K562 (cell line): ENCODE results near the gene ENKUR. TPM values are rescaled to one million over a fixed set of nuclear protein-coding genes. Genes with fewer than 3 reads are reported as not detected.

ENCODE experiments used
- CCNT2 ChIP-seq: IDR thresholded peaks from 2 replicates; pipeline ENCODE4 v1.6.1; 2011; ENCODE audit warnings: borderline replicate concordance, low read depth, mild to moderate bottlenecking, moderate library complexity, mixed read lengths, low read length; ENCODE audit not compliant: insufficient read length; ENCODE audit errors: extremely low read depth
- ELF2 ChIP-seq: fragments of 250-450 bp; sonication (Bioruptor Pico); IDR thresholded peaks from 2 replicates; pipeline ENCODE4 v1.5.0; 2021; ENCODE audit warnings: mild to moderate bottlenecking
- HEY1 ChIP-seq: fragments of 250-450 bp; sonication (Bioruptor Pico); IDR thresholded peaks from 2 replicates; pipeline ENCODE4 v1.5.0; 2020; ENCODE audit warnings: mild to moderate bottlenecking, moderate library complexity, borderline replicate concordance
- HMG20A ChIP-seq: fragments of 450-650 bp; formaldehyde crosslinking; conservative IDR thresholded peaks from 2 replicates; pipeline ENCODE4 v1.4.0; 2020; ENCODE audit warnings: mild to moderate bottlenecking, mixed read lengths
- KLF10 ChIP-seq: fragments of 250-450 bp; sonication (Bioruptor Pico); IDR thresholded peaks from 2 replicates; pipeline ENCODE4 v1.6.1; 2021; ENCODE audit warnings: matching md5 sums
- LCOR ChIP-seq: sonication (generic); formaldehyde crosslinking; IDR thresholded peaks from 2 replicates; pipeline ENCODE4 v1.8.0; 2022; ENCODE audit warnings: mild to moderate bottlenecking, missing genetic modification reagents
- LEF1 ChIP-seq: fragments of 450-650 bp; IDR thresholded peaks from 2 replicates; pipeline ENCODE4 v1.6.1; 2016; ENCODE audit warnings: mild to moderate bottlenecking
- MTF1 ChIP-seq: fragments of 250-450 bp; sonication (Bioruptor Pico); IDR thresholded peaks from 2 replicates; pipeline ENCODE4 v1.9.0; 2021; ENCODE audit warnings: moderate library complexity, mild to moderate bottlenecking, inconsistent platforms, borderline replicate concordance
- PHF21A ChIP-seq: fragments of 450-650 bp; IDR thresholded peaks from 2 replicates; pipeline ENCODE4 v1.6.1; 2017; ENCODE audit warnings: low read depth, borderline replicate concordance
- POLR3G ChIP-seq: IDR thresholded peaks from 2 replicates; pipeline ENCODE4 v1.6.1; 2011; ENCODE audit not compliant: insufficient read length, insufficient replicate concordance; ENCODE audit errors: extremely low read depth
- PRMT5 ChIP-seq: sonication (generic); formaldehyde crosslinking; IDR thresholded peaks from 2 replicates; pipeline ENCODE4 v1.5.0; 2020; ENCODE audit warnings: missing genetic modification reagents
- RUNX1 ChIP-seq: sonication (generic); IDR thresholded peaks from 2 replicates; pipeline ENCODE4 v1.6.1; 2016; ENCODE audit warnings: antibody characterized with exemption, low read depth
- SMAD1 ChIP-seq: fragments of 150-350 bp; IDR thresholded peaks from 2 replicates; pipeline ENCODE4 v1.6.1; 2014; ENCODE audit warnings: low read length, low read depth; ENCODE audit not compliant: partially characterized antibody
- SP1 ChIP-seq: sonication (generic); formaldehyde crosslinking; IDR thresholded peaks from 2 replicates; pipeline ENCODE4 v1.8.1; 2022; ENCODE audit warnings: mild to moderate bottlenecking, missing genetic modification reagents
- TEAD1 ChIP-seq, 2 experiments: fragments of 450-650 bp in 1 of 2; sonication (generic) in 1 of 2; formaldehyde crosslinking; IDR thresholded peaks; 2 replicates each; pipeline versions ENCODE4 v1.4.0 to v1.8.0; 2020 to 2022; ENCODE audit warnings: mild to moderate bottlenecking in 2 of 2, missing genetic modification reagents in 1 of 2
- XRCC5 ChIP-seq: fragments of 200-400 bp; formaldehyde crosslinking; IDR thresholded peaks from 2 replicates; pipeline ENCODE4 v1.6.1; 2017; ENCODE audit warnings: low read depth, mild to moderate bottlenecking, low read length
- ZNF408 ChIP-seq: fragments of 250-450 bp; sonication (Bioruptor Pico); IDR thresholded peaks from 2 replicates; pipeline ENCODE4 v1.4.0; 2020; ENCODE audit warnings: low read depth, mild to moderate bottlenecking, moderate library complexity
- ZNF695 ChIP-seq: fragments of 450-650 bp; formaldehyde crosslinking; IDR thresholded peaks from 2 replicates; pipeline ENCODE4 v1.4.0; 2020; ENCODE audit warnings: mild to moderate bottlenecking, moderate library complexity
- ZNF77 ChIP-seq: fragments of 250-450 bp; sonication (Bioruptor Pico); IDR thresholded peaks from 2 replicates; pipeline ENCODE4 v1.5.0; 2020
- ZNF79 ChIP-seq: fragments of 250-450 bp; sonication (Bioruptor Pico); IDR thresholded peaks from 2 replicates; pipeline ENCODE4 v1.4.0; 2020; ENCODE audit warnings: low read depth, mild to moderate bottlenecking, moderate library complexity
- polyA plus RNA-seq, 8 experiments: library from polyadenylated mRNA; depleted of rRNA in 4 of 8; stranded (reverse) in 5 of 8; unstranded in 3 of 8; fragments of >200 nt; fragmentation: Nextera tagmentation in 2 of 8; fragmentation: Illumina TruSeq in 1 of 8; extraction: Ambion mirVana in 2 of 8; extraction: Trizol in 1 of 8; gene quantifications; 2 replicates each; pipeline versions ENCODE4 v1.2.1 to v1.2.3, GENCODE V29; 2011 to 2014; ENCODE audit warnings: inconsistent platforms in 1 of 8, missing spikeins in 1 of 8
- total RNA-seq, 7 experiments: library from RNA; depleted of rRNA in 6 of 7; stranded (reverse); fragments of >200 nt in 6 of 7; fragmentation: Illumina TruSeq in 2 of 7; extraction: Trizol in 2 of 7; gene quantifications; 2 replicates each; pipeline versions ENCODE4 v1.2.1 to v1.2.3, GENCODE V29; 2011 to 2021; ENCODE audit warnings: low replicate concordance in 1 of 7
- TF ChIP-seq, protein P1 (sequence below): fragments of 250-450 bp; sonication (Bioruptor Pico); IDR thresholded peaks from 2 replicates; pipeline ENCODE4 v1.8.0; 2021; ENCODE audit warnings: mild to moderate bottlenecking, moderate library complexity
- TF ChIP-seq, protein P2 (sequence below): fragments of 450-650 bp; IDR thresholded peaks from 2 replicates; pipeline ENCODE4 v1.6.1; 2016; ENCODE audit warnings: missing biosample characterization, missing genetic modification characterization
- TF ChIP-seq, protein P3 (sequence below), 2 experiments: fragments of 200-800 bp in 1 of 2; sonication (Bioruptor generic) in 1 of 2; sonication (generic) in 1 of 2; formaldehyde crosslinking in 1 of 2; IDR thresholded peaks in 1 of 2; conservative IDR thresholded peaks in 1 of 2; 2 replicates each; pipeline versions ENCODE4 v1.5.0 to v1.6.1; 2016 to 2020; ENCODE audit warnings: missing compliant biosample characterization in 1 of 2, missing genetic modification characterization in 1 of 2, missing genetic modification reagents in 1 of 2
- TF ChIP-seq, protein P4 (sequence below): fragments of 250-450 bp; sonication (Bioruptor Pico); IDR thresholded peaks from 2 replicates; pipeline ENCODE4 v1.8.0; 2022; ENCODE audit warnings: moderate library complexity, mild to moderate bottlenecking, inconsistent platforms

The ENKUR gene
- total and polyA plus RNA-seq, 9 of the 15 experiments (the other 6 are each of a cell fraction or from before 2014, with no cell fraction given): 0.06 to 0.46 (median 0.20) TPM

DNA sequence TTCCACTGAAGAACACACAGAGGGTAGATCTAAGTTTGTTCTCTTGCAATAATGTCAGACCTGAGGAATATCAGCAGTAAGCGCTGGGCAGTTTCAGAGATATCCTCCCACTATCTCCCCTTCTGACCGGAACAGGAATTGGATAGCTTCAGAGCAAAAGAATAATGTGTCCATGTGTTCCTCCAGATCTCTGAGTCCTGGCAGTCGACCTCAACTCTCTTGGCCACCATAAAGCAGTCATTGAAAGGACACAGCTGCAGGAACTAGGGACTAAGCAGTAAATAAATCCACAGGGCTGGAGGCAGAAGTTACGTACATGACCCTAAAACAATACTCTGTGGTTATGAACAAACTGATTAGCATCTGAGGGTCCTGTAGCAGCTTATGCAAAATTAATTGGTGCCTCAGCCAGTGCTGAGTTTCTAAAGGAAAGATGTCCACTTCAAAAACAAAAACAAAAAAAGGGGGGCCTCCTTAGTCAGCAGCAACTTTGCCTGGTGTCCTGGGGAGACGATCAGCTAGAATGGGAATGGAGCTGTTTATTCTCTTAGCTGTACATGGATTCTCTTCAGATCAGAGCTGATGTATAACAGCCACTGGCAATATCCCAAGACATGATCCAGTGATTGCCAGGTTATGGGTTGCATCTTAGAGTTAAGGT is 57.1 kb downstream of the ENKUR start (continued):
- TF ChIP-seq, protein P1, sequence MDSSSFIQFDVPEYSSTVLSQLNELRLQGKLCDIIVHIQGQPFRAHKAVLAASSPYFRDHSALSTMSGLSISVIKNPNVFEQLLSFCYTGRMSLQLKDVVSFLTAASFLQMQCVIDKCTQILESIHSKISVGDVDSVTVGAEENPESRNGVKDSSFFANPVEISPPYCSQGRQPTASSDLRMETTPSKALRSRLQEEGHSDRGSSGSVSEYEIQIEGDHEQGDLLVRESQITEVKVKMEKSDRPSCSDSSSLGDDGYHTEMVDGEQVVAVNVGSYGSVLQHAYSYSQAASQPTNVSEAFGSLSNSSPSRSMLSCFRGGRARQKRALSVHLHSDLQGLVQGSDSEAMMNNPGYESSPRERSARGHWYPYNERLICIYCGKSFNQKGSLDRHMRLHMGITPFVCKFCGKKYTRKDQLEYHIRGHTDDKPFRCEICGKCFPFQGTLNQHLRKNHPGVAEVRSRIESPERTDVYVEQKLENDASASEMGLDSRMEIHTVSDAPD (CRISPR knock-in tag): no peak
- TF ChIP-seq SP1 (CRISPR knock-in tag) (0 out of 2 replicates have a peak, but pooled peaks have one; percentile 29), POLR3G (no peak), ZNF79 (CRISPR knock-in tag) (no peak), ZNF408 (CRISPR knock-in tag) (no peak), HMG20A (CRISPR knock-in tag) (no peak), ZNF695 (CRISPR knock-in tag) (no peak), LEF1 (0 out of 2 replicates have a peak, but pooled peaks have one; percentile 17), TEAD1 (CRISPR knock-in tag; IDR thresholded peaks at IDR 0.05) (0 out of 4 replicates have a peak, but pooled peaks of 1 of the 2 experiments have one; percentile 5), XRCC5 (no peak), PRMT5 (CRISPR knock-in tag) (no peak), HEY1 (CRISPR knock-in tag) (no peak), RUNX1 (no peak), SMAD1 (no peak), ZNF77 (no peak), ELF2 (no peak), PHF21A (no peak), MTF1 (CRISPR knock-in tag) (no peak), CCNT2 (no peak), KLF10 (CRISPR knock-in tag) (no peak), LCOR (no peak)
- TF ChIP-seq, protein P2, sequence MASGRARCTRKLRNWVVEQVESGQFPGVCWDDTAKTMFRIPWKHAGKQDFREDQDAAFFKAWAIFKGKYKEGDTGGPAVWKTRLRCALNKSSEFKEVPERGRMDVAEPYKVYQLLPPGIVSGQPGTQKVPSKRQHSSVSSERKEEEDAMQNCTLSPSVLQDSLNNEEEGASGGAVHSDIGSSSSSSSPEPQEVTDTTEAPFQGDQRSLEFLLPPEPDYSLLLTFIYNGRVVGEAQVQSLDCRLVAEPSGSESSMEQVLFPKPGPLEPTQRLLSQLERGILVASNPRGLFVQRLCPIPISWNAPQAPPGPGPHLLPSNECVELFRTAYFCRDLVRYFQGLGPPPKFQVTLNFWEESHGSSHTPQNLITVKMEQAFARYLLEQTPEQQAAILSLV: no peak
- TF ChIP-seq, protein P3, sequence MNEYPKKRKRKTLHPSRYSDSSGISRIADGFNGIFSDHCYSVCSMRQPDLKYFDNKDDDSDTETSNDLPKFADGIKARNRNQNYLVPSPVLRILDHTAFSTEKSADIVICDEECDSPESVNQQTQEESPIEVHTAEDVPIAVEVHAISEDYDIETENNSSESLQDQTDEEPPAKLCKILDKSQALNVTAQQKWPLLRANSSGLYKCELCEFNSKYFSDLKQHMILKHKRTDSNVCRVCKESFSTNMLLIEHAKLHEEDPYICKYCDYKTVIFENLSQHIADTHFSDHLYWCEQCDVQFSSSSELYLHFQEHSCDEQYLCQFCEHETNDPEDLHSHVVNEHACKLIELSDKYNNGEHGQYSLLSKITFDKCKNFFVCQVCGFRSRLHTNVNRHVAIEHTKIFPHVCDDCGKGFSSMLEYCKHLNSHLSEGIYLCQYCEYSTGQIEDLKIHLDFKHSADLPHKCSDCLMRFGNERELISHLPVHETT (CRISPR knock-in tag; conservative IDR thresholded peaks at IDR 0.05 in 1 of 2, IDR thresholded peaks at IDR 0.05 in 1 of 2): peak in 1 of 2 experiments; percentile 80; a peak in 1 of 4 replicates
- TF ChIP-seq, protein P4, sequence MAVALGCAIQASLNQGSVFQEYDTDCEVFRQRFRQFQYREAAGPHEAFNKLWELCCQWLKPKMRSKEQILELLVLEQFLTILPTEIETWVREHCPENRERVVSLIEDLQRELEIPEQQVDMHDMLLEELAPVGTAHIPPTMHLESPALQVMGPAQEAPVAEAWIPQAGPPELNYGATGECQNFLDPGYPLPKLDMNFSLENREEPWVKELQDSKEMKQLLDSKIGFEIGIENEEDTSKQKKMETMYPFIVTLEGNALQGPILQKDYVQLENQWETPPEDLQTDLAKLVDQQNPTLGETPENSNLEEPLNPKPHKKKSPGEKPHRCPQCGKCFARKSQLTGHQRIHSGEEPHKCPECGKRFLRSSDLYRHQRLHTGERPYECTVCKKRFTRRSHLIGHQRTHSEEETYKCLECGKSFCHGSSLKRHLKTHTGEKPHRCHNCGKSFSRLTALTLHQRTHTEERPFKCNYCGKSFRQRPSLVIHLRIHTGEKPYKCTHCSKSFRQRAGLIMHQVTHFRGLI (CRISPR knock-in tag): 0 out of 2 replicates have a peak, but pooled peaks have one; percentile 44
